ENCODE results near the gene VTA1.
"Not testable (repeated sequence)": the region's sequence is repeated elsewhere in the genome, so short reads cannot be mapped to it uniquely, and the experiment has no call there.

The VTA1 gene

DNA sequence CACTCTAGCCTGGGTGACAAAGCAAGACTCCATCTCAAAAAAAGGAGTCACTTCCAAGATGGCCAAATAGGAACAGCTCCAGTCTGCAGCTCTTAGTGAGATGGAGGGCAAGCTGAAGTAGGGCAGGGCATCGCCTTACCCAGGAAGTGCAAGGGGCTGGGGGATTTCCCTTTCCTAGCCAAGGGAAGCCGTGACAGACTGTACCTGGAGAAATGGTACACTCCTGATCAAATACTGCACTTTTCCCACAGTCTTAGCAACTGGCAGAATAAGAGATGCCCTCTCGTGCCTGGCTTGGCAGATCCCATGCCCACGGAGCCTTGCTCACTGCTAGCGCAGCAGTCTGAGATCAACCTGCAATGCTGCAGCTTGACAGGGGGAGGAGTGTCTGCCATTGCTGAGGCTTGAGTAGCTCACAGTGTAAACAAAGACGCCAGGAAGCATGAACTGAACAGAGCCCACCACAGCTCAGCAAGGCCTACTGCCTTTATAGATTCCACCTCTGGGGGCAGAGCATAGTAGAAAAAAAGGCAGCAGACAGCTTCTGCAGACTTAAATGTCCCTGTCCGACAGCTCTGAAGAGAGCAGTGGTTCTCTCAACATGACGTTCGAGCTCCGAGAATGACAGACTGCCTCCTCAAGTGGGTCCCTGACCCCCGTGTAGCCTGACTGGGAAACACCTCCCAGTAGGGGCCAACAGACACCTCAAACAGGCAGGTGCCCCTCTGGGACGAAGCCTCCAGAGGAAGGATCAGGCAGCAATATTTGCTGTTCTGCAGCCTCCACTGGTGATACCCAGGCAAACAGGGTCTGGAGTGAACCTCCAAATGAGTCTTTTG lies 85.4 kb downstream of the VTA1 start:
- not testable (repeated sequence) for DNase-seq (ENCODE audit: low read depth); H3K4me3 ChIP-seq (ENCODE audit: control insufficient read depth, low read depth, low read length)
- TF ChIP-seq, protein P1, sequence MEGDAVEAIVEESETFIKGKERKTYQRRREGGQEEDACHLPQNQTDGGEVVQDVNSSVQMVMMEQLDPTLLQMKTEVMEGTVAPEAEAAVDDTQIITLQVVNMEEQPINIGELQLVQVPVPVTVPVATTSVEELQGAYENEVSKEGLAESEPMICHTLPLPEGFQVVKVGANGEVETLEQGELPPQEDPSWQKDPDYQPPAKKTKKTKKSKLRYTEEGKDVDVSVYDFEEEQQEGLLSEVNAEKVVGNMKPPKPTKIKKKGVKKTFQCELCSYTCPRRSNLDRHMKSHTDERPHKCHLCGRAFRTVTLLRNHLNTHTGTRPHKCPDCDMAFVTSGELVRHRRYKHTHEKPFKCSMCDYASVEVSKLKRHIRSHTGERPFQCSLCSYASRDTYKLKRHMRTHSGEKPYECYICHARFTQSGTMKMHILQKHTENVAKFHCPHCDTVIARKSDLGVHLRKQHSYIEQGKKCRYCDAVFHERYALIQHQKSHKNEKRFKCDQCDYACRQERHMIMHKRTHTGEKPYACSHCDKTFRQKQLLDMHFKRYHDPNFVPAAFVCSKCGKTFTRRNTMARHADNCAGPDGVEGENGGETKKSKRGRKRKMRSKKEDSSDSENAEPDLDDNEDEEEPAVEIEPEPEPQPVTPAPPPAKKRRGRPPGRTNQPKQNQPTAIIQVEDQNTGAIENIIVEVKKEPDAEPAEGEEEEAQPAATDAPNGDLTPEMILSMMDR (IDR thresholded peaks at IDR 0.05; ENCODE audit: control insufficient read depth, insufficient read depth, low read depth, low read length, missing control alignments), result peak; percentile 20

DNA sequence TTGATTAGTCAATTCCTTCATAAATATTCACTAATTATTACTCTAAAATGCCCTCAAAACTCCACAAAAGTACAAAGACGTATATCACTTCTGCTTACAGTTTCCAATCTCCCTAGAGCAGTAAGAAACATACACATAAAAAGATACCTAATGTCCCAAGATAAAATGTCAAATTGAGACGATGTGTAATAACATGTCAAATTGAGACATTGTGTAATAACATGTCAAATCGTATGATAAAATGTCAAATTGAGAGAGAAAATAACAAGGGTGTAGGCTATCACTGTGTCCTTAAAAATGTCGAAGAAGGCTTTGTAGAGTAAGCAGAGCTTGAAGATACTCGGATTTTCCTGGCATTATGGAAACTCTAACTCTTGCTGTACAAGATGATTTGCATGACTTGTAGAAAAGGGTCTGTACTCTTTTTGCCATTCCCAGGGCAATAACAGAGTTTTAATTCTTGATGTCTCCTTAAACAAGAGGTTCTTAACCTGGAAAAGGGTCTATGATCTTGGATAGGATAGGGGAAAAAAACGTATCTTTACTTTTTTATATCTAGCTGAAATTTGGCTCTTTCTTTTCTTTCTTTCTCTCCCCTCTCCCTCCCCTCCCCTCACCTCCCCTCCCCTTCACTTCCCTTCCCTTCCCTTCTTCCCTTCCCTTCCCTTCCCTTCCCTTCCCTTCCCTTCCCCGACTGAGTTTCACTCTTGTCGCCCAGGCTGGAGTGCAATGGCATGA lies 87.1 kb downstream of the VTA1 start:
- DNase-seq (ENCODE audit: low read depth), result no peak
- TF ChIP-seq, protein P1 (IDR thresholded peaks at IDR 0.05; ENCODE audit: control insufficient read depth, insufficient read depth, low read depth, low read length, missing control alignments), result no peak
- no peak overlapping the region for H3K4me3 ChIP-seq (ENCODE audit: control insufficient read depth, low read depth, low read length)

DNA sequence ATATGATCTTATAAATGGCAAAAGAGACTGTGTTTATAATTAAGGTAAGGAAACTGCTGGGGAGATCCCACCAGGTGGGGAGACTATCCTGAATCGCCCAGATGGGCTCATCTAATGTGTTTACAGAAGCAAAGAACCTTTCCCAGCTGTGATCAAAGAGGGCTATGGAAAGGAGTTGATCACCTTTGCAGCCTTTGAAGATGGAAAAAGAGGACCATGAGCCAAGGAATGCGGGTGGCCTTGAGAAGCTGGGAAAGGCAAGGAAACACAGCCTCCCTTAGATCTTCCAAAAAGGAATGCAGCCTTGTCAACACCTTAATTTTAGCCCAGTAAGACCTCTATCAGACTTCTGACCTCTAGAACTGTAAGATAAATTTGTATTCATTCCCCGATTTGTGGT lies 88.2 kb downstream of the VTA1 start:
- TF ChIP-seq, protein P1 (IDR thresholded peaks at IDR 0.05; ENCODE audit: control insufficient read depth, insufficient read depth, low read depth, low read length, missing control alignments), result no peak
- no peak overlapping the region for H3K4me3 ChIP-seq (ENCODE audit: control insufficient read depth, low read depth, low read length)
- DNase-seq (ENCODE audit: low read depth), result no peak

DNA sequence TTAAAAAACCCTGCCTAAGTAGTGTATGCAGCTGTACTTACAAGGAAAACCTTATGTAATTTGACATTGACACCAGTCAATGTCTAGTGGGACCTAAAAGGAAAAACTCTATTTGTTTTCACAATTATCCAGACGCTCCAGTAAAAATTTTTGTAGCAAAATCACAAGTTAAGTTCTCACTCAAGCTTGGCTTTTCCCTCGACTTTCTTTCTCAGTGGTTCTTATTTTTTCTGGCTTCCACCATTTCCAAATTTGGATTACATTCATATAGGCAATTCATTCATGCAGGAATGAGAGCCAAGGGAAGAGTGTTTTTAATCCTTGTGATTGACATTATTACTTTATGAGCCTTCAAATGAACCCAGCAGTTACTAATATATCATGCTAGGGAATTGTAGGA lies 88.7 kb downstream of the VTA1 start:
- H3K4me3 ChIP-seq (ENCODE audit: control insufficient read depth, low read depth, low read length), result no peak overlapping the region
- TF ChIP-seq, protein P1 (IDR thresholded peaks at IDR 0.05; ENCODE audit: control insufficient read depth, insufficient read depth, low read depth, low read length, missing control alignments), result no peak
- DNase-seq (ENCODE audit: low read depth), result no peak

DNA sequence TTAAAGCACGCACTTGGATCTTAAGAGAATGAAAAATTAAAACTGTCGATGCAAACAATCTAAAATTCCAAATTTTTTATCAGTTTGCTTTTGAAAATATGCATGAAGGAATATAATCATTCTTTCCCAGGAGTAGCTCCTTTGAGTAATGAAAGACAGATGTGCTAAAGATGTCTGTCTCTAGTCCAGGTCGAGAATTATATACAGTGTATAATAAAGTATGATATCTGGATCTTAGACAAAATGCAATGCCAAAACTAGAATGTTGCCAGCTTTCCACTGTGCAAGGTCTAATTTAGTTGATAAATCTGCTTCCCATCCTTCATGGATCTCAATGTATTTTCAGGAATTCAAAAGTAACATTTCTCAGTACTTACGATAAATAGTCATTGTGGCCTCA lies 89.6 kb downstream of the VTA1 start:
- TF ChIP-seq, protein P1 (IDR thresholded peaks at IDR 0.05; ENCODE audit: control insufficient read depth, insufficient read depth, low read depth, low read length, missing control alignments), result no peak
- no peak overlapping the region for H3K4me3 ChIP-seq (ENCODE audit: control insufficient read depth, low read depth, low read length)
- no peak for DNase-seq (ENCODE audit: low read depth)

DNA sequence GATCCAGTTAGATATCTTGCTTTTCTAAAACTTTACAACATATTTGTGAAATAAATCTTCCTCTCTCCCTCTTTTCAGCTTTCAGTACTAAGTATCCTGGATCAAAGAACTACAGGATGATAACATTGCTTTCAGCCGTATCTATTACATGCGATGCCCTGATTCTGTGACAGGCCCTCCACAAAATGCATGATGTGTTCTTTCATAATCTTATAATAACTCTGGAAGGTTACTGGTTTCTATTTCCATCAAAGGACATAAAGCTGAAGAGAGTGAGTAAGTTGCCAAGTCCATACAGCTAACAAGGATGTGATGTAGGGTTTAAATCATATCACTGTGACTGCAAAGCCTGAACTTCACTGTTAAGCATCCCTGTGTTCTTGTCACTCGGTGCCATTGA lies 91.8 kb downstream of the VTA1 start:
- no peak overlapping the region for H3K4me3 ChIP-seq (ENCODE audit: control insufficient read depth, low read depth, low read length)
- TF ChIP-seq, protein P1 (IDR thresholded peaks at IDR 0.05; ENCODE audit: control insufficient read depth, insufficient read depth, low read depth, low read length, missing control alignments), result no peak
- no peak for DNase-seq (ENCODE audit: low read depth)
